Measurements from ENCODE around the gene SLX4IP. TPM values are rescaled to one million over a fixed set of nuclear protein-coding genes. Genes with fewer than 3 reads are reported as not detected.

SLX4IP gene
- total RNA-seq, 4 donors from 2014 or later: 1.3 to 3.0 (median 1.9) TPM

- H3K27ac ChIP-seq: peak overlapping the region; percentile 80 to 99 (median 96)
- H3K4me1 ChIP-seq: peaks cover 0 to 47% (median 0%) of the 10 kb centered on the region in 3 donors
- H3K36me3 ChIP-seq: no peaks in the 10 kb centered on the region
- peak overlapping the region; percentile 58 to 89 for H3K4me3 ChIP-seq
- peak; percentile 60 for ATAC-seq
- H3K27me3 ChIP-seq: peaks cover 8% of the 10 kb centered on the region
- WGBS, 2 donors (ENCODE audit: low coverage in 1 of 2): 5 to 21% methylated on average over 3 to 5 of the region's 38 CpGs
- TF ChIP-seq CTCF (IDR thresholded peaks at IDR 0.05): peak; percentile 70 to 87 (median 85)
- no peak for TF ChIP-seq EP300 (IDR thresholded peaks at IDR 0.05)
- H3K9me3 ChIP-seq: no peaks in the 10 kb centered on the region
Observed at GRCh38 chr20:10674684-10675449, 239.8 kb downstream of the SLX4IP start.

- no peak for ATAC-seq
Observed at GRCh38 chr20:10675450-10675848, 240.3 kb downstream of the SLX4IP start.

GRCh38 chr20:10676518-10676917, 241.4 kb downstream of the SLX4IP start:
- no peak for ATAC-seq
- 73 to 74% methylated on average over 3 of the region's 3 CpGs for WGBS, 2 donors (ENCODE audit: low coverage in 1 of 2)
- peaks cover 0 to 6% (median 0%) of the 10 kb centered on the region in 3 donors for H3K9me3 ChIP-seq

More at GRCh38 chr20:10675450-10675848, 240.3 kb downstream of the SLX4IP start:
- H3K9me3 ChIP-seq: peaks cover 0 to under 1% (median 0%) of the 10 kb centered on the region in 3 donors
- no peaks in the 10 kb centered on the region for H3K36me3 ChIP-seq
- H3K4me1 ChIP-seq: peaks cover 0 to 41% (median 0%) of the 10 kb centered on the region in 3 donors
- no peak overlapping the region for H3K4me3 ChIP-seq
- TF ChIP-seq POLR2AphosphoS5 (IDR thresholded peaks at IDR 0.05): no peak
- TF ChIP-seq CTCF (IDR thresholded peaks at IDR 0.05): no peak
- no peak for TF ChIP-seq EP300 (IDR thresholded peaks at IDR 0.05)
- TF ChIP-seq POLR2A (IDR thresholded peaks at IDR 0.05): no peak
- WGBS, 2 donors (ENCODE audit: low coverage in 1 of 2): 83% methylated on average over 2 of the region's 4 CpGs; no CpG with 5 or more reads in 1 of the 2 donors
- peaks cover 8% of the 10 kb centered on the region for H3K27me3 ChIP-seq
- peak overlapping the region in 3 of 4 donors; percentile 96 to 99 (median 97) for H3K27ac ChIP-seq

More at GRCh38 chr20:10676518-10676917, 241.4 kb downstream of the SLX4IP start:
- H3K4me1 ChIP-seq: peaks cover 0 to 30% (median 0%) of the 10 kb centered on the region in 3 donors
- H3K4me3 ChIP-seq: no peak overlapping the region
- H3K27ac ChIP-seq: no peak overlapping the region
- H3K36me3 ChIP-seq: no peaks in the 10 kb centered on the region
- TF ChIP-seq CTCF (IDR thresholded peaks at IDR 0.05): no peak
- TF ChIP-seq POLR2A (IDR thresholded peaks at IDR 0.05): no peak
- no peak for TF ChIP-seq EP300 (IDR thresholded peaks at IDR 0.05)
- TF ChIP-seq POLR2AphosphoS5 (IDR thresholded peaks at IDR 0.05): no peak
- H3K27me3 ChIP-seq: peaks cover 6% of the 10 kb centered on the region

Small RNA genes lying within 50 kb of the gene (small RNA-seq; reads per million reads assigned to genes)
- 0 reads per million in 4 donors for gene MIR6870

Other genes starting within 250 kb of the SLX4IP start
- gene SNAP25, start 216.5 kb upstream of the SLX4IP start, total RNA-seq: 1 to 10 TPM in 3 of 4 donors, under 1 TPM in 1; 0.47 to 5.5 (median 2.3) TPM
- 10 to 100 TPM; 15.9 to 22.4 (median 17.7) TPM for gene MKKS, start 1.1 kb upstream of the SLX4IP start, total RNA-seq
- 10 to 100 TPM; 34.3 to 81.9 (median 45.7) TPM for gene JAG1, start 238.7 kb downstream of the SLX4IP start, total RNA-seq

Data from gastroesophageal sphincter (tissue), 4 donors.